ENCODE measurements around the gene GRIN3A. TPM values are rescaled to one million over a fixed set of nuclear protein-coding genes. Genes with fewer than 3 reads are reported as not detected.

The GRIN3A gene
- total RNA-seq, 1 donor from 2014 or later: 5.3 TPM

- no peak overlapping the region for H3K27ac Mint-ChIP-seq
- DNase-seq (ENCODE audit: extremely low spot score, unreplicated experiment): no peak
- no peak overlapping the region for H3K4me3 Mint-ChIP-seq
- H3K36me3 Mint-ChIP-seq: no peaks in the 10 kb centered on the region
- H3K9me3 Mint-ChIP-seq: no peaks in the 10 kb centered on the region
- H3K27me3 Mint-ChIP-seq: no peaks in the 10 kb centered on the region
- no peaks in the 10 kb centered on the region for H3K4me1 Mint-ChIP-seq (ENCODE audit: unreplicated experiment)
- no peak for TF ChIP-seq CTCF (conservative IDR thresholded peaks at IDR 0.05)
Observed at GRCh38 chr9:101578378-101578777, 160.1 kb downstream of the GRIN3A start.

GRCh38 chr9:101574731-101575333 is 163.6 kb downstream of the GRIN3A start:
- Mint-ChIP-seq H3K4me1 (ENCODE audit: unreplicated experiment) (peaks cover 4% of the 10 kb centered on the region), H3K27me3 (no peaks in the 10 kb centered on the region), H3K4me3 (no peak overlapping the region), H3K9me3 (no peaks in the 10 kb centered on the region), H3K27ac (no peak overlapping the region), H3K36me3 (no peaks in the 10 kb centered on the region)
- no peak for TF ChIP-seq CTCF (conservative IDR thresholded peaks at IDR 0.05)
- DNase-seq (ENCODE audit: extremely low spot score, unreplicated experiment): no peak

GRCh38 chr9:101572316-101572715 is 166.1 kb downstream of the GRIN3A start:
- Mint-ChIP-seq H3K27ac (no peak overlapping the region), H3K4me3 (no peak overlapping the region), H3K4me1 (ENCODE audit: unreplicated experiment) (peaks cover 4% of the 10 kb centered on the region), H3K9me3 (no peaks in the 10 kb centered on the region), H3K27me3 (no peaks in the 10 kb centered on the region), H3K36me3 (peaks cover 11% of the 10 kb centered on the region)
- no peak for TF ChIP-seq CTCF (conservative IDR thresholded peaks at IDR 0.05)
- no peak for DNase-seq (ENCODE audit: extremely low spot score, unreplicated experiment)

GRCh38 chr9:101571114-101571513 is 167.3 kb downstream of the GRIN3A start:
- DNase-seq (ENCODE audit: extremely low spot score, unreplicated experiment): no peak
- Mint-ChIP-seq H3K4me1 (ENCODE audit: unreplicated experiment) (peaks cover 4% of the 10 kb centered on the region), H3K27me3 (no peaks in the 10 kb centered on the region), H3K4me3 (no peak overlapping the region), H3K36me3 (peaks cover 16% of the 10 kb centered on the region), H3K27ac (no peak overlapping the region), H3K9me3 (no peaks in the 10 kb centered on the region)
- TF ChIP-seq CTCF (conservative IDR thresholded peaks at IDR 0.05): no peak

- Mint-ChIP-seq H3K9me3 (no peaks in the 10 kb centered on the region), H3K4me1 (ENCODE audit: unreplicated experiment) (peaks cover 4% of the 10 kb centered on the region), H3K27ac (no peak overlapping the region), H3K4me3 (no peak overlapping the region), H3K36me3 (peaks cover 24% of the 10 kb centered on the region), H3K27me3 (no peaks in the 10 kb centered on the region)
- DNase-seq (ENCODE audit: extremely low spot score, unreplicated experiment): no peak
- TF ChIP-seq CTCF (conservative IDR thresholded peaks at IDR 0.05): no peak
Observed at GRCh38 chr9:101569741-101570501, 168.5 kb downstream of the GRIN3A start.

All from type B pancreatic cell (in vitro differentiated cells).